SK-N-DZ (cell line): ENCODE data around the gene EVPL.

Experiments used
- DNase-seq: peaks from one replicate; pipeline ENCODE4 v3.0.0-alpha.2; 2015; ENCODE audit warnings: low spot score

Gene EVPL

GRCh38 chr17:75959839-75960511 lies 67.1 kb downstream of the EVPL start:
- no peak for DNase-seq

DNA sequence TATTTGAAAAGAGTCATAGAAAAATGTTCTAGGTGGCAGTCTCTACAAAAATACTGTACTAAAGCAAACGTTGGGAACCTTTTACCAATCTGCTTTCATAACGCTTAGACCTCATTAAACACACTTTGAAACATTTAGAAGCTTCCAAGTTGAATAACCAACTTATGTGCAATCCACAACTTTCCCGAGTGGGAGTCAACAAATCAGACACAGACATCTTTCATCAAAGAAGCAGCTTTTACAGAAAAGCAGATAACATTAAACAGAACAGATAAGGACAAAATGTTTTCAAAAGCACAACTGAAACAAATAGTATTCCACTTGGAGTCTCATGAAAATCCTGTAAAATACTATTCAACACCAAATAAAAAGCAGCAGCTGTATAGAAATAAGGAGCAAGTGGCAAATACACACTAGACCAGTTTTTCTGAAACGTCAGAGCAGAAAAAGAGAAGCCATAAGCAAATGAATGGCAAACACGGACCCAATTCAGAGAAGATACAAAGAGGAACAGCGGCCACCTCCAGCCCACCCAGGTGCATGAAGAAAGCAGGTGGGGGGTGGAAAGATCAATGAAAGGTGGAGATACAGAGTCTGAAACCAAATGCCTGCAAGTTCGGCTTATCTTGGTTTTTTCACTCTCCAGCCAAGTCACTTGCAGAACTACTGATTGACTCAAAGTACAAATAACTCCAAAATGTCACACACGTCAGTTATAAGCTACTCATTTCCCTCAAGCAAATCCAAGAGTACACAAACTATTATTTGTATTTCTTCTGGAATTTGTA lies 67.9 kb downstream of the EVPL start:
- no peak for DNase-seq
